HG02938 (cell line): ENCODE data around the gene ANKS1A.

Experiments used
- ATAC-seq: cut with Tn5 transposase; IDR thresholded peaks from one replicate; pipeline ENCODE4 v1.9.1; 2021; ENCODE audit warnings: mild to moderate bottlenecking, moderate library complexity; ENCODE audit not compliant: unreplicated experiment

Gene ANKS1A

GRCh38 chr6:35080821-35081425 is 191.9 kb downstream of the ANKS1A start:
- ATAC-seq = no peak

GRCh38 chr6:35081426-35081851 is 192.4 kb downstream of the ANKS1A start:
- no peak for ATAC-seq

- ATAC-seq = no peak
These were observed 193.1 kb downstream of the ANKS1A start for GRCh38 chr6:35082046-35082732.

GRCh38 chr6:35082733-35083403 is 193.8 kb downstream of the ANKS1A start:
- ATAC-seq = no peak

- no peak for ATAC-seq
These were observed 194.5 kb downstream of the ANKS1A start for GRCh38 chr6:35083507-35083906.

GRCh38 chr6:35084041-35084491 is 195.0 kb downstream of the ANKS1A start:
- no peak for ATAC-seq

GRCh38 chr6:35084511-35085203 is 195.6 kb downstream of the ANKS1A start:
- no peak for ATAC-seq

- no peak for ATAC-seq
These were observed 196.6 kb downstream of the ANKS1A start for GRCh38 chr6:35085359-35086281.

GRCh38 chr6:35086282-35086632 is 197.2 kb downstream of the ANKS1A start:
- ATAC-seq = no peak

GRCh38 chr6:35086636-35087360 is 197.7 kb downstream of the ANKS1A start:
- no peak for ATAC-seq

- ATAC-seq = no peak
These were observed 198.6 kb downstream of the ANKS1A start for GRCh38 chr6:35087361-35088280.

- no peak for ATAC-seq
These were observed 199.5 kb downstream of the ANKS1A start for GRCh38 chr6:35088281-35089215.

GRCh38 chr6:35089216-35089934 is 200.3 kb downstream of the ANKS1A start:
- no peak for ATAC-seq

GRCh38 chr6:35089935-35090505 is 201.0 kb downstream of the ANKS1A start:
- ATAC-seq = no peak

- no peak for ATAC-seq
These were observed 201.7 kb downstream of the ANKS1A start for GRCh38 chr6:35090734-35091133.

- no peak for ATAC-seq
These were observed 202.5 kb downstream of the ANKS1A start for GRCh38 chr6:35091346-35092083.
